Measurements from ENCODE around the gene C14orf93. TPM values are rescaled to one million over a fixed set of nuclear protein-coding genes. Genes with fewer than 3 reads are reported as not detected.
A peak's percentile ranks its signal among the peaks of the same experiment; 100 is the strongest.

The C14orf93 gene
- total RNA-seq, 1 experiment from 2014 or later: 9.9 TPM

DNA sequence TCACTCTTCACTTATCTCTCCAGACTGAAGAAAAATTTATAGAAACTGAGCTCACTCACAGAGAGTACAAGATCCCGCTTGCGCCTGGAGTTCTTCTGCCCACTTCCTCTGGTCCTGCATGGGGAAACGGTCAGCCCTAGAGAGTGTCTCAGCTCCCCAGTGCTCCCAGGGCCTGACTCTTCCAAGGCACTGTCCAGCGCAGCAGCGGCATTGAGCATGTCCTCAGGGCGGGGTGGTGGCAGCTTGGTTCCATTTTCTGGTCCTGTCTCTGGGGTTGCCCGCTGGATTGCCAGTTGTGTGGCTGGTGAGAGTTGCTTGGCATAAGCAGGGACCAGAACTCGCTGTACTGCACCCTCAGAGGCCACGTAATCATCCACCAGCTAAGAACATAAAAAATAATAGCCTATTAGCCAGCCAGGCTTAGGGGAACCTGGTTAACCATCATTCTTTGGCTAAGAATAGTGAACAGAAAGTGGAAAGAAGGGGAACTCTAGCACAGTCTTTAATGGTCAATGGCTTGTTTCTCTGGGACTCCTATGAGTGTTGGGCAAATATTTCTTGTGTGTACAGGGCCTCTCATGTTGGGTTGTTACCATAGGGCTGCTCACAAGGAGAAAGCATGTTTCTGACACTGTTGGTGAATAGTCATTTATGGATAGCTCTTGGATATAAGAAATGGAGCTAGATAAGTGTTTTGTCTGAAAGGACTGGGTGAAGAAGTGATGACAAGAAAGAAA is 13.9 kb downstream of the C14orf93 start:
- Histone ChIP-seq H3K36me3 (ENCODE audit: insufficient read depth, low read length, poor library complexity, severe bottlenecking) (no peaks in the 10 kb centered on the region), H3K27ac (ENCODE audit: low read depth, low read length, poor library complexity, severe bottlenecking) (peak overlapping the region; percentile 53), H3K4me1 (ENCODE audit: insufficient read depth, low read length, poor library complexity, severe bottlenecking) (peaks cover 42% of the 10 kb centered on the region), H3K9me3 (ENCODE audit: low read depth, low read length, poor library complexity, severe bottlenecking) (no peaks in the 10 kb centered on the region), H3K27me3 (replicated peaks; ENCODE audit: insufficient read depth, low read depth, low read length, poor library complexity) (no peaks in the 10 kb centered on the region), H3K4me3 (ENCODE audit: low read depth, low read length, poor library complexity, severe bottlenecking) (no peak overlapping the region)
- DNase-seq (ENCODE audit: low spot score): no peak
- BruUV-seq (replicated peaks): no TSS peak
- intact Hi-C loops (cut with micrococcal nuclease; ENCODE audit: unreplicated experiment): no loop called here
- ChIA-PET CTCF (interaction anchor here (1.1 to 3.7 kb wide), 5 partner anchors 14 to 99 kb away, joined by 3 to 134 read pairs (median 6); partner anchors contain the start of genes ACIN1, AJUBA, C14orf119 and CDH24), POLR2A (ENCODE audit: low non-redundant PET) (interaction anchor here (0.6 kb wide), 1 partner anchor 31 kb away, joined by 3 read pairs; no protein-coding TSS in a partner anchor)
- no peak for TF ChIP-seq EZH2 (IDR thresholded peaks at IDR 0.05; ENCODE audit: borderline replicate concordance, low read depth, low read length, poor library complexity, severe bottlenecking)
- TF ChIP-seq, protein P1, sequence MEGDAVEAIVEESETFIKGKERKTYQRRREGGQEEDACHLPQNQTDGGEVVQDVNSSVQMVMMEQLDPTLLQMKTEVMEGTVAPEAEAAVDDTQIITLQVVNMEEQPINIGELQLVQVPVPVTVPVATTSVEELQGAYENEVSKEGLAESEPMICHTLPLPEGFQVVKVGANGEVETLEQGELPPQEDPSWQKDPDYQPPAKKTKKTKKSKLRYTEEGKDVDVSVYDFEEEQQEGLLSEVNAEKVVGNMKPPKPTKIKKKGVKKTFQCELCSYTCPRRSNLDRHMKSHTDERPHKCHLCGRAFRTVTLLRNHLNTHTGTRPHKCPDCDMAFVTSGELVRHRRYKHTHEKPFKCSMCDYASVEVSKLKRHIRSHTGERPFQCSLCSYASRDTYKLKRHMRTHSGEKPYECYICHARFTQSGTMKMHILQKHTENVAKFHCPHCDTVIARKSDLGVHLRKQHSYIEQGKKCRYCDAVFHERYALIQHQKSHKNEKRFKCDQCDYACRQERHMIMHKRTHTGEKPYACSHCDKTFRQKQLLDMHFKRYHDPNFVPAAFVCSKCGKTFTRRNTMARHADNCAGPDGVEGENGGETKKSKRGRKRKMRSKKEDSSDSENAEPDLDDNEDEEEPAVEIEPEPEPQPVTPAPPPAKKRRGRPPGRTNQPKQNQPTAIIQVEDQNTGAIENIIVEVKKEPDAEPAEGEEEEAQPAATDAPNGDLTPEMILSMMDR (conservative IDR thresholded peaks at IDR 0.05; ENCODE audit: low read depth, low read length): no peak

DNA sequence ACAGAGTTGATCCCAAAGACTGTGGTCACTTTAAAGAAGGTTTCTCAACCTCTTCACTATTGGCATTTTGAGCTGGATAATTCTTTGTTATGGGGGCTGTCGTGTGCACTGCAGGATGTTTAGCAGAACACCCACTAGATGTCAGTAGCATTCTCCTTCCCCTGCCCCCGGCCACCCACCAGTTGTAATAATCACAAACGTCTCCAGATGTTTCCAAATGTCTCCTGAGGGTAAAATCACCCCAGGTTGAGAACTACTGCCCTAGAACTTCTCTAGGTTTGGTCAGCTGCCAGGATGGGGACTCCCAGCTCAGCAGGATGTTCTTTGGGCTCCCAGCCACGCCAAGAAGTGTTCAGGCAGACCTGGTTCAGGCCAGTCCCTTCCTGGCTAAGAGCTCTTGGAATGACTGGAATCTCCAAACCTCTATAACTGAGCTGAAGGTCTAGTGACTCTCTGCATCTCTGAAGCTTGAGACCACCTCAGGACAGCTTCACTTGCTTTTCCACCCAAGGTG is 15.1 kb downstream of the C14orf93 start:
- Histone ChIP-seq H3K27me3 (replicated peaks; ENCODE audit: insufficient read depth, low read depth, low read length, poor library complexity) (no peaks in the 10 kb centered on the region), H3K27ac (ENCODE audit: low read depth, low read length, poor library complexity, severe bottlenecking) (peak overlapping the region; percentile 22), H3K4me3 (ENCODE audit: low read depth, low read length, poor library complexity, severe bottlenecking) (no peak overlapping the region), H3K9me3 (ENCODE audit: low read depth, low read length, poor library complexity, severe bottlenecking) (no peaks in the 10 kb centered on the region), H3K4me1 (ENCODE audit: insufficient read depth, low read length, poor library complexity, severe bottlenecking) (peaks cover 37% of the 10 kb centered on the region), H3K36me3 (ENCODE audit: insufficient read depth, low read length, poor library complexity, severe bottlenecking) (no peaks in the 10 kb centered on the region)
- intact Hi-C loops (cut with micrococcal nuclease; ENCODE audit: unreplicated experiment): loop anchor here (1.0 to 5.0 kb wide), 3 partner anchors 59 to 192 kb away; no protein-coding TSS in a partner anchor
- ChIA-PET POLR2A (ENCODE audit: low non-redundant PET) (interaction anchor here (0.5 kb wide), 1 partner anchor 9 kb away, joined by 5 read pairs; no protein-coding TSS in a partner anchor), CTCF (interaction anchor here (0.6 to 3.7 kb wide), 18 partner anchors 8 to 425 kb away, joined by 3 to 134 read pairs (median 6); partner anchors contain the start of genes ACIN1, AJUBA, C14orf119 and CDH24)
- TF ChIP-seq, protein P1 (conservative IDR thresholded peaks at IDR 0.05; ENCODE audit: low read depth, low read length): peak; percentile 88
- no peak for TF ChIP-seq EZH2 (IDR thresholded peaks at IDR 0.05; ENCODE audit: borderline replicate concordance, low read depth, low read length, poor library complexity, severe bottlenecking)
- DNase-seq (ENCODE audit: low spot score): peak; percentile 86
- no TSS peak for BruUV-seq (replicated peaks)

DNA sequence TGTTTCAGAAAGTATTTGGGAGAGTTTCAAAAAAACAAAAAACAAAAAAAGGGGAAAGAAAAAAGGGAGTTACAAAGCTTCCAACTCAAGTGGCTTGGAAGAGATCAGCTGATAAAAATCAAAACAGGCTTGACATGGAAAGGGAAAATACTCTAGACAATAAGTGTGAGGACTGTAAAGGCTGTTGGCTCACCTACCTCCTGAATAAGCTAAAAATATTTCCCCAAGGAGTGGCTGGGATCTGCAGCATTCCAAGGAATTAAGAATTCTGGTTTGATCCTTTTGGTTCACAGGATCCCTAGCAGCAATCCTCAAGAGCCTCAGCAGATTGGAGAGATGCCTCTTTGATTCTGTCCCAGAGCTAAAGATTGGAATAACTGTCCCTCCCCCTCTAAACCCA is 16.4 kb downstream of the C14orf93 start:
- Histone ChIP-seq H3K27me3 (replicated peaks; ENCODE audit: insufficient read depth, low read depth, low read length, poor library complexity) (no peaks in the 10 kb centered on the region), H3K4me1 (ENCODE audit: insufficient read depth, low read length, poor library complexity, severe bottlenecking) (peaks cover 36% of the 10 kb centered on the region), H3K36me3 (ENCODE audit: insufficient read depth, low read length, poor library complexity, severe bottlenecking) (no peaks in the 10 kb centered on the region), H3K9me3 (ENCODE audit: low read depth, low read length, poor library complexity, severe bottlenecking) (no peaks in the 10 kb centered on the region), H3K27ac (ENCODE audit: low read depth, low read length, poor library complexity, severe bottlenecking) (no peak overlapping the region), H3K4me3 (ENCODE audit: low read depth, low read length, poor library complexity, severe bottlenecking) (no peak overlapping the region)
- ChIA-PET CTCF (interaction anchor here (0.6 to 3.7 kb wide), 3 partner anchors 14 to 1051 kb away, joined by 4 to 134 read pairs (median 17); partner anchors contain the start of gene CDH24), POLR2A (ENCODE audit: low non-redundant PET) (no interaction called here)
- intact Hi-C loops (cut with micrococcal nuclease; ENCODE audit: unreplicated experiment): loop anchor here (5.0 kb wide), 1 partner anchor 194 kb away; no protein-coding TSS in a partner anchor
- no peak for DNase-seq (ENCODE audit: low spot score)
- no peak for TF ChIP-seq EZH2 (IDR thresholded peaks at IDR 0.05; ENCODE audit: borderline replicate concordance, low read depth, low read length, poor library complexity, severe bottlenecking)
- TF ChIP-seq, protein P1 (conservative IDR thresholded peaks at IDR 0.05; ENCODE audit: low read depth, low read length): no peak
- no TSS peak for BruUV-seq (replicated peaks)
